Renal cortex interstitium (tissue), 11 donors: Measurements from ENCODE around the gene CD99. TPM values are rescaled to one million over a fixed set of nuclear protein-coding genes. Genes with fewer than 3 reads are reported as not detected.
"Not testable (repeated sequence)": the region's sequence is repeated elsewhere in the genome, so short reads cannot be mapped to it uniquely, and the experiment has no call there.

Experiments
- DNase-seq, 11 donors: peaks; one replicate each; pipeline ENCODE4 v3.0.0-alpha.2; 2013; ENCODE audit warnings: low read depth in 9 of 11, low spot score in 4 of 11; ENCODE audit errors: extremely low read depth in 1 of 11
- polyA plus RNA-seq, 3 donors: library from polyadenylated mRNA; unstranded; fragments of 120-200 nt; gene quantifications; one replicate each; pipeline ENCODE4 v1.2.1, GENCODE V29; 2013; ENCODE audit not compliant: insufficient read length in 3 of 3

The CD99 gene
- polyA plus RNA-seq, 3 donors = 152 to 198 (median 196) TPM

GRCh38 chrX:2746250-2746649 lies 55.2 kb downstream of the CD99 start:
- not testable (repeated sequence) for DNase-seq

GRCh38 chrX:2748171-2748814 lies 57.2 kb downstream of the CD99 start:
- DNase-seq = no peak

- DNase-seq = no peak
These were observed 57.7 kb downstream of the CD99 start for GRCh38 chrX:2748815-2749188.

GRCh38 chrX:2751291-2751690 lies 60.2 kb downstream of the CD99 start:
- DNase-seq = no peak

- DNase-seq = not testable (repeated sequence)
These were observed 60.8 kb downstream of the CD99 start, which contains the start of gene XG for GRCh38 chrX:2751874-2752300. Gene XG (plus strand): TSS chrX:2752040. CDS start chrX:2752275, 235 bp downstream.

GRCh38 chrX:2752441-2752840 lies 61.3 kb downstream of the CD99 start:
- DNase-seq = not testable (repeated sequence)

- DNase-seq = not testable (repeated sequence)
These were observed 64.1 kb downstream of the CD99 start for GRCh38 chrX:2755163-2755715.

GRCh38 chrX:2756548-2756947 lies 65.5 kb downstream of the CD99 start:
- DNase-seq = no peak

- no peak for DNase-seq
These were observed 70.2 kb downstream of the CD99 start for GRCh38 chrX:2761246-2761645.

GRCh38 chrX:2762671-2763070 lies 71.6 kb downstream of the CD99 start:
- DNase-seq = not testable (repeated sequence)

GRCh38 chrX:2764766-2765548 lies 73.9 kb downstream of the CD99 start:
- not testable (repeated sequence) for DNase-seq

GRCh38 chrX:2765549-2765830 lies 74.4 kb downstream of the CD99 start:
- DNase-seq = no peak

- DNase-seq = no peak
These were observed 75.8 kb downstream of the CD99 start for GRCh38 chrX:2766906-2767305.

- DNase-seq = no peak
These were observed 76.7 kb downstream of the CD99 start for GRCh38 chrX:2767631-2768455.

- no peak for DNase-seq
These were observed 78.5 kb downstream of the CD99 start for GRCh38 chrX:2769615-2770014.

- not testable (repeated sequence) for DNase-seq
These were observed 82.3 kb downstream of the CD99 start for GRCh38 chrX:2773166-2774055.

- DNase-seq = no peak
These were observed 83.0 kb downstream of the CD99 start for GRCh38 chrX:2774057-2774456.

GRCh38 chrX:2774776-2775175 lies 83.7 kb downstream of the CD99 start:
- no peak for DNase-seq
